GM21737 (cell line): Measurements from ENCODE around the gene ACOX2.

Source experiments
- ATAC-seq: cut with Tn5 transposase; IDR thresholded peaks from one replicate; pipeline ENCODE4 v1.9.1; 2021; ENCODE audit warnings: mild to moderate bottlenecking, moderate library complexity; ENCODE audit not compliant: unreplicated experiment

The ACOX2 gene

DNA sequence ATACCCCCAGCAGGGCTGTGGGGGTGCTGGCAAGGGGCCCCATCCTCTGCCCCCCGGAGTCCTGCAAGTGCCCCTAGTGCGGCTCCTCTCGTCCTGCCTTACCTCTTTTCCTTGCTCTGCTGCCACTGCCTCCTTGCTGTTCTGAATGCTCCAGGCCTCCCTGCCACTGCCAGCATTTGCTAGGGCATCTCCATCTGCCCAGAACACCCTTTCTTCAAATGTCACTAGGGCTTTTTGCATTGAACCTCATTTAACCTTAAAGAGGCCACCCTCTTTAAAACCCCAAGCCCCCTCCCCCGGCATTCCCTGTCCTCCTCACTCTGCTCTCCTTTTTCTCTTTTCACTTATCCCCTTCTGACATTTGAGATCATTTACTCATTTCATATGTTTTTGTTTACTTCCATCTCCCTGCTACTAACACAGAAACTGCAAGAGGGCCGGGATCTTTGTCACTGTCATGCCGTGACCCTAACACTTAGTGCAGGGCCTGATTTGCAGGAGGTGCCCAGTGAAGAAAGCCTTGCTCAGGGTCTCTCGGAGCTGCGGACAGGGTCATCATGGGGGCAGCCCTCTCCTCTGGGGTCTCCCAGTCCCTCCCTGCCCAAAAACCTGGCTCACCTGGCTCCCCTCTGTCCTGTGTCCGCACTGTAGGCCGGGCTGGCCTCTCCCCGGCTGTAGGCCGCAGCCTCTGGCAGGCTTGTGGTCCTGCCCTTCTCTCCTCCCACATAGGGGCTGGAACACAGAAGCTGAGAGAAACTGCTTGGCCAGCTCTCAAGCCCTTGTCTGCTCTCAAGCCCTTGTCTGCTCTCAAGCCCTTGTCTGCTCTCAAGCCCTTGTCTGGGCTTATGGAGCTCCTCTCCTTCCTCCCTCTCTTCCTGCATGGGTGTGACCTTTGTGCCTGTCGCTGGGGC, at the start of gene ACOX2:
Gene ACOX2 (minus strand): TSS at position 690 of the 911 bp plus-strand sequence. CDS start 2,084 bp downstream, outside the sequence.
- ATAC-seq: no peak

GRCh38 chr3:58585994-58586393, 49.0 kb upstream of the ACOX2 start:
- no peak for ATAC-seq

GRCh38 chr3:58585005-58585786, 48.2 kb upstream of the ACOX2 start:
- peak; percentile 95 for ATAC-seq

DNA sequence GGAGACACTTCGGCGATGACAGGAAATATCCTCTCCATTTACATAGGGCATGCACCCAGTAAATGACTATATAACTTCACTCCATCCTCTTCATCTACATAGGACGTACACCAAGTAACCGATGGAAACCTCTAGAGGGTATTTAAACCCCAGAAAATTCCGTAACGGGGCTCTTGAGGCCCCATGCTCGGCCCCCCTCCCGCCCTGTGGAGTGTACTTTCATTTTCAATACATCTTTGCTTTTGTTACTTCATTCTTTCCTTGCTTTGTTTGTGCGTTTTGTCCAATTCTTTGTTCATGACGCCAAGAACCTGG, 47.7 kb upstream of the ACOX2 start:
- ATAC-seq: no peak

DNA sequence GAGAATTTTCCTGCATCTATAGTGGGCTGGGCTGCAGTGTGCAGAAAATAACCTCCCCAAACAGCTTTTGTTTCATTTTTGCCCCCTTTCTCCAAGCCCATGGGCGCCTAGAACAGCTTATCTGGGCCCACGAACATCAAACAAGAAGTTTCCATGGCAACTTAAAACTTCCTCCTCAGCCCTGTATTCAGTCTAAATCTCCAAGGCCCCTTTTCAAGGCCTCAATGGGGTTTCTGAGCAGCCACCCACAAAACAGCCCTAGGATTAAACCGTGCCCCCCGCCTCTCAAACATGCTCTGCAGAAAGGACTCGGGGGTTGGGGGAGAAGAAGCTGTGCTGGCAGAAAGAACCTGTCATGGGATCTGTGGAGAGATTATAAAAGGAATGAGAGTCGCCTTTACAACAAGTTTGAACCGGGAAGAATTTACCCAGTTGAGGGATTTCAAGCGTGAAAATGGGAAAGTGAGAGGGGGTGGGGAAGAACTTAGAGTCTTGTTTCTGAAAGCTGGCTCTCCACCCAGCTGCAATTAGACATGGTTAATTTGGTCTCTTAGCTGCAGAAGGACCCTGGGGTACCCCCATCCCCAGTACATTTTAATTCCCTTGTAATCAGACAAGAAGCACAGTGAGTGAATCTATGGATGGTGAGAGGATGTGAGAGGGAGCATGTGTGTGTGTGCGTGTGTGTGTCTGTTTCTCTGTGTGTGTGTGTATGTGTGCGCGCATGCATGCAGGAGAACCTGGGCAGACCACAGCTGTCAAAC, 44.5 kb upstream of the ACOX2 start:
- ATAC-seq: no peak

DNA sequence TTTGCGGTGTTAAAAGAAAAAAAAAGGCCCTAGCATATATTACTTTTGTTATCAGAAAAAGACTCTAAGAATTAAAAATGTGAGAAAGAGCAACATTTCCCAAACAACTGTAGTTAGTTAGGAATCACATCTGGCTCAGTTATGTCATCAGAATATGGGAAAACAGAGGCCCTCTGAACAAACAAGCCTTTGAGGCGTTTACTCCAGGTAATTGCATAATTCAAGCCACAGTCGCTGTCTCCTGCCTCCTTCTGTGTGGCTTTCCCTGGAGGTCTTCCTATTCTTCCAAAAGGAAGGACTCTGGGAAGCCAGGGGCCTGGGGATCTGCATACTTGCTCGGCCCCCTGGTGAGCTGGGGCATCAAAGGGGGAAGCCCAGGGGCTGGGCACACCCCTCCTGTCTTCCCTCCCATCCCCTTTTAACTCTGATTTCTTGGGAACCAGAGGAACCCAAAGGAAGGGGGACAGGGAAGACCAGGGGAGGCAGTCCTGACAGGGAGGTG, 43.9 kb upstream of the ACOX2 start:
- no peak for ATAC-seq

DNA sequence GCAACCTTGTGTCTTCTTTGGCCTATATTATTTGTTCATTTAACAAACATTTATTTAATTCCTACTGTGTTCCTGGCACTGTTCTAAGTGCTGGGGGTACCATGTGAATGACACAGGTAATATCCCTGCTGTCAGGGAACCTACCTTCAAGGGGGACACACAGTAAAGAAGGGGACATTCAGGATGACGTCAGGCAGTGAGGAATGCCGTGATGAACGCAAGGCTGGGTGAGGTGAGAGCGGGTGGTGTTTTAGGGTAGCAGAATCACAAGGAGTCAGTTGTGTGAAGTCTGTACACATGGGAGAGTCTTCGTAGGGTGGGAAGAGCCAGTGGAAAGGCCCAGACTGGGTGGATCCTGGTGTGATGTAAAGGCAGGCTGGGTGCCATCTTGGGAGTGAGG, 41.9 kb upstream of the ACOX2 start:
- no peak for ATAC-seq

GRCh38 chr3:58577269-58577821, 40.4 kb upstream of the ACOX2 start, which contains the start of gene FAM107A:
FAM107A (minus strand) TSS chr3:58577391; CDS start chr3:58569860, 7,531 bp downstream.
- ATAC-seq: no peak

DNA sequence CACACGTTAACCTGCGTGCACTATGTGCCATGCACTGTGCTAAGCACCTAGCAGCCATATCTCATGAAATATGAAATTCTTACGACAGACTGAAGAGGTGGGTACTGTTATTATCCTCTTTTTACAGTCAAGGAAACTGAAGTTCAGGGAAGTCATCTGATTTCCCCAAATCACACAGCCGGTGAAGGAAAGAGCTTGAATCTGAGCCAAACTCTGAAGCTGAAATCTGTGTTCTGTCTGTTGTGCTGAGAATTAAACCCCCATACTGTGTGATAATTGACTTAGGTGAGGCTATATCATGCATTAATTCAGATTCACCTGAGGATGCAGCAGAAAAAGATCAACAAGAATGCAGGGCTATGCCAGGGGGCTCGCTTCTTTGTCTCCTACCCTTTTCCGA, 39.7 kb upstream of the ACOX2 start:
- ATAC-seq: no peak

GRCh38 chr3:58575971-58576652, 39.1 kb upstream of the ACOX2 start:
- no peak for ATAC-seq

DNA sequence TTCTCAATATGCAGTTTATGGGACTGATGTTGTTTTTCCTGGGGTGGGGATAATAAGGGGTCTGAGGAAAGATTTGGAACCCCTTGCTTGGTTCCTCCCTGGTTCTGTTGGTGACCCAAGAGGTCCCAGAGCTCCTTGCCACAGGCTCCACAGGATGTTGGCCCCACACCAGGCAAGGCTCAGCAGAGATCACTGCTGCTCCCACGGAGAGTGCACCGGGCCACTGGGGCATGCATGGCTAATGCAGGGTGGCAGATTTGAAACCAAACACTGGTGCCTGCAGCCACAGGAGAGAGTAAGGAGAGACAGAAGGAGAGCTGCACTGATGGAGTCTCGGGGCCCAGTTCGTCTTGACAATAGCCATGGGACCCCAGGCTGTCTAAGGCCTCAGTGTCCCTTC, 37.7 kb upstream of the ACOX2 start:
- ATAC-seq: no peak

DNA sequence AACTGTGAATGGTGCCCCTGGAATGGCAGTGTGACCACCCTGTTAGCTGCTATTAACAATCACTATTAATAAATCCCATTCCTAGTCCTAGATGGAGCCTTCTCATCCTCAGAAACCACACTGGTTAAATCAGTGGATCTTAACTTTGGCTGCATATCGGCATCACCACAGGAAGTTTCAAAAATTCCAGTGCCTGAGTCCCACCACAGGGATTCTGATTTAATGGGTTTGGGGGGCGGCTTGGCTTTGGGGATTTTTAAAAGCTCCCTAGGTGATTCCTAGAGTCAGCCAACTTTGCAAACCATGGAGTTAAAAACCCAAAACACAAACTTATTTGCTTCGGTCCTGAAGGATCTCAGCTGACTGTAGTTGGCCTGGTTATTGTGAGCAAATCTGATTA, 37.1 kb upstream of the ACOX2 start:
- ATAC-seq: no peak

GRCh38 chr3:58573640-58574039, 36.6 kb upstream of the ACOX2 start:
- ATAC-seq: no peak

GRCh38 chr3:58572634-58573230, 35.7 kb upstream of the ACOX2 start:
- no peak for ATAC-seq

DNA sequence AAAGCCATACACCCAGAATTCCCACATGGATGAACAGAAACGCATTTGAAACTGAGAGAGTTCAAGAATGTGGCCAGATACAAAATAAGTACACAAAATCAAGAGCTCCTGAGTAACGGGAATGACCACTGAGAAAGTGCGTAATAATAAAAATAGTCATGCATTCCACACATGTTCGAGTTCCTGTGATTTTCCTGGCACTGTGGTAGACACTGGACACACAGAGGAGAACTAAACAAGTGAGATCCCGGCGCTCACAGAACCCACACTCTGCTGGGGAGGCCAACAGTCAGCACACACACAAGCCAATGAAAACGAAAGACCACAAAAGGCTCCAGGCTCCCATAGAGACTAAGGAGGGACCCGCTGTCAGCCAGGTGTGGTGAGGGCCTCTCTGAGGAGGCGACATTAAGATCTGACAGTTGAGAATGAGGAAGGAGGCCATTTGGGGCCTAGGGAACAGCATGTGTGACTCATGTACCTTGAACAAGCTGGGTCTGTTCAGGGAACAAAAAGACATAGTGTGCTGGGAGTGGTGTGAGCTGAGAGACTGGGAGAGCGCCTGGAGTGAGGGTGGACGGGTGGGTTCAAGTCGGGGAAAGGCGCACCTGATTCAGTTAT, 35.1 kb upstream of the ACOX2 start:
- no peak for ATAC-seq

DNA sequence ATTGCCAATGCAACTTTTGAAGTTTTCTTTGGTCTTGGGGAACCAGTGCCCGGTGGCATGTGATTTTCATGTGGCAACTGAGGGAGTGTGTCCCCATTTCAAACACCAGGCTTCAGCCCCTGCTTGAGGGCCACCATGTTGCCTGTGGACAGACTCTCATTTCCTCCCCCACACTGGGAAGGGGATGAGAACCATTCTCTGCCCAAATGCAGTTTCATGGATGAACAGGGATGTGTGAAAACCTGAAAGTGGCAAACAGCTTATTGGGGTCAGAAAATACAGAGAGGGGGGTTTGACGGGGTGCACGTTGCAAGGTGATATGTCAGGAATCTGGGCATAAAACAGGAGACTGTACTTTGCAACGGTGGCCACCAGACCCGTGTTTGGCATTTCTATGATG, 33.9 kb upstream of the ACOX2 start:
- no peak for ATAC-seq

GRCh38 chr3:58569287-58570001, 32.5 kb upstream of the ACOX2 start:
- no peak for ATAC-seq

GRCh38 chr3:58568572-58569286, 31.7 kb upstream of the ACOX2 start:
- no peak for ATAC-seq
